IMR-90 (cell line): Measurements from ENCODE around the gene HPSE2. TPM values are rescaled to one million over a fixed set of nuclear protein-coding genes. Genes with fewer than 3 reads are reported as not detected.

Experiments used
- ATAC-seq: fragments of 200-7000 bp; cut with Tn5 transposase; 2 replicates; pipeline ENCODE4 v1.9.1; 2020; ENCODE audit warnings: low read depth, mild to moderate bottlenecking, moderate library complexity
- BruUV-seq: library from RNA; stranded (reverse); fragments of 400-500 nt; replicated peaks from 2 replicates; lab custom pipeline; 2021; lab: Mats Ljungman, UMichigan
- CTCF ChIA-PET: fragments of 300-600 bp; formaldehyde crosslinking; extraction: SDS; loops from one replicate; lab custom pipeline; 2021; ENCODE audit warnings: antibody characterized with exemption; lab: Yijun Ruan, JAX
- POLR2A ChIA-PET: fragments of 300-600 bp; sonication (Branson Sonifier 250); formaldehyde crosslinking; loops from one replicate; lab custom pipeline; 2022; ENCODE audit warnings: antibody characterized with exemption; ENCODE audit not compliant: unreplicated experiment; lab: Charles Lee
- DNase-seq: peaks from one replicate; pipeline ENCODE4 v3.0.0; 2013
- H2AFZ ChIP-seq: replicated peaks from 2 replicates; pipeline ENCODE3; 2013; ENCODE audit warnings: low read length, mild to moderate bottlenecking; ENCODE audit not compliant: poor library complexity
- H2AK5ac ChIP-seq: 2 replicates; pipeline ENCODE4 v1.6.1; 2013; ENCODE audit warnings: low read depth, low read length, inconsistent platforms
- H2AK9ac ChIP-seq: replicated peaks from 2 replicates; pipeline ENCODE3; 2013; ENCODE audit warnings: mild to moderate bottlenecking, low read depth, low read length, moderate library complexity; ENCODE audit not compliant: poor library complexity
- H2BK120ac ChIP-seq: 2 replicates; pipeline ENCODE4 v1.6.1; 2013; ENCODE audit warnings: low read depth, low read length, inconsistent platforms
- H2BK15ac ChIP-seq: 3 replicates; pipeline ENCODE4 v1.6.1; 2013; ENCODE audit warnings: low read depth, low read length, inconsistent platforms
- H2BK20ac ChIP-seq: 2 replicates; pipeline ENCODE4 v1.6.1; 2013; ENCODE audit warnings: low read depth, mild to moderate bottlenecking, inconsistent platforms, low read length, moderate library complexity
- H2BK5ac ChIP-seq: 2 replicates; pipeline ENCODE4 v1.6.1; 2013; ENCODE audit warnings: mild to moderate bottlenecking, low read depth, low read length, inconsistent platforms; ENCODE audit not compliant: poor library complexity, severe bottlenecking
- H3K14ac ChIP-seq: replicated peaks from 2 replicates; pipeline ENCODE4 v1.6.1; 2013; ENCODE audit warnings: low read depth, low read length, inconsistent platforms
- H3K18ac ChIP-seq: 2 replicates; pipeline ENCODE4 v1.6.1; 2013; ENCODE audit warnings: low read depth, low read length, control low read depth
- H3K23ac ChIP-seq: 2 replicates; pipeline ENCODE4 v1.6.1; 2013; ENCODE audit warnings: low read depth, low read length, inconsistent platforms
- H3K27ac ChIP-seq: 2 replicates; pipeline ENCODE4 v1.5.1; 2013; ENCODE audit warnings: mild to moderate bottlenecking, control low read depth, low read length; ENCODE audit not compliant: insufficient read depth
- H3K27me3 ChIP-seq: 2 replicates; pipeline ENCODE4 v1.6.1; 2013; ENCODE audit warnings: low read length; ENCODE audit not compliant: control insufficient read depth, insufficient read depth
- H3K36me3 ChIP-seq: 2 replicates; pipeline ENCODE4 v1.6.1; 2013; ENCODE audit warnings: low read length, mixed read lengths; ENCODE audit not compliant: control insufficient read depth, insufficient read depth
- H3K4ac ChIP-seq: 2 replicates; pipeline ENCODE4 v1.6.1; 2013; ENCODE audit warnings: low read depth, low read length, inconsistent platforms
- H3K4me1 ChIP-seq: 2 replicates; pipeline ENCODE4 v1.6.1; 2013; ENCODE audit warnings: low read length, mixed read lengths; ENCODE audit not compliant: control insufficient read depth, insufficient read depth
- H3K4me2 ChIP-seq: 2 replicates; pipeline ENCODE4 v1.6.1; 2013; ENCODE audit warnings: low read depth, mild to moderate bottlenecking, control low read depth, low read length, moderate library complexity
- H3K4me3 ChIP-seq: 2 replicates; pipeline ENCODE4 v1.5.1; 2013; ENCODE audit warnings: low read depth, mild to moderate bottlenecking, control low read depth, low read length, moderate library complexity; ENCODE audit not compliant: insufficient read depth
- H3K56ac ChIP-seq: 2 replicates; pipeline ENCODE4 v1.6.1; 2013; ENCODE audit warnings: low read length, inconsistent platforms; ENCODE audit not compliant: insufficient read depth; ENCODE audit errors: extremely low read depth
- H3K79me1 ChIP-seq, 2 experiments: 2 replicates each; pipeline ENCODE4 v1.6.1; 2013; ENCODE audit warnings: low read length in 2 of 2, inconsistent platforms in 1 of 2, low read depth in 1 of 2
- H3K9ac ChIP-seq: 2 replicates; pipeline ENCODE4 v1.6.1; 2013; ENCODE audit warnings: low read depth, low read length, control low read depth
- H3K9me1 ChIP-seq: 2 replicates; pipeline ENCODE4 v1.6.1; 2013; ENCODE audit warnings: low read length, inconsistent platforms; ENCODE audit not compliant: insufficient read depth
- H3K9me3 ChIP-seq: 2 replicates; pipeline ENCODE4 v1.6.1; 2013; ENCODE audit warnings: low read length; ENCODE audit not compliant: control insufficient read depth, insufficient read depth
- H4K20me1 ChIP-seq: 2 replicates; pipeline ENCODE4 v1.6.1; 2013; ENCODE audit warnings: low read length, inconsistent platforms; ENCODE audit not compliant: insufficient read depth
- H4K5ac ChIP-seq: 2 replicates; pipeline ENCODE4 v1.6.1; 2013; ENCODE audit warnings: mild to moderate bottlenecking, low read depth, low read length, control low read depth
- H4K8ac ChIP-seq, 2 experiments: 2 replicates each; pipeline ENCODE4 v1.6.1; 2013; ENCODE audit warnings: low read depth in 2 of 2, low read length in 2 of 2, control low read depth in 1 of 2, inconsistent platforms in 1 of 2
- H4K91ac ChIP-seq: 2 replicates; pipeline ENCODE4 v1.6.1; 2013; ENCODE audit warnings: low read depth, low read length, inconsistent platforms; ENCODE audit not compliant: insufficient read depth
- MXI1 ChIP-seq: IDR thresholded peaks from 2 replicates; pipeline ENCODE4 v1.6.1; 2012; ENCODE audit warnings: low read depth, mild to moderate bottlenecking, low read length, moderate library complexity, borderline replicate concordance
- WGBS, 2 experiments: methylation state at CpG; one replicate each; pipeline versions ENCODE4 v1.1.5 to v1.1.7; 2013; ENCODE audit warnings: missing lambda C conversion rate in 2 of 2; ENCODE audit not compliant: insufficient read length in 1 of 2; ENCODE audit errors: extremely low coverage in 2 of 2; 5-methylcytosine and 5-hydroxymethylcytosine counted together
- dilution Hi-C: fragments of 300-500 bp; cut with HindIII; formaldehyde crosslinking; loops from one replicate; pipeline ENCODE4 v1.14.3; 2018; ENCODE audit warnings: low sequenced_read_pairs; ENCODE audit not compliant: unreplicated experiment
- in situ Hi-C: fragments of 300-500 bp; cut with MboI; formaldehyde crosslinking; loops from 3 replicates; pipeline ENCODE4 v1.14.3; 2019; ENCODE audit warnings: low sequenced_read_pairs, inconsistent platforms, mixed read lengths
- intact Hi-C: fragments of 100-400 bp; cut with micrococcal nuclease; formaldehyde crosslinking; loops from 2 replicates; pipeline ENCODE4 v1.10.0; 2022
- polyA plus RNA-seq, 3 experiments: library from polyadenylated mRNA; depleted of rRNA; stranded (reverse); fragments of >200 nt; gene quantifications; 2 replicates each; pipeline ENCODE4 v1.2.3, GENCODE V29; 2012; ENCODE audit warnings: low replicate concordance in 1 of 3
- total RNA-seq: library from RNA; depleted of rRNA; stranded (reverse); fragments of >200 nt; gene quantifications from 2 replicates; pipeline ENCODE4 v1.2.3, GENCODE V29; 2012

Gene HPSE2
- total and polyA plus RNA-seq, 2 of the 4 experiments (the other 2 are of a cell fraction): not detected

DNA sequence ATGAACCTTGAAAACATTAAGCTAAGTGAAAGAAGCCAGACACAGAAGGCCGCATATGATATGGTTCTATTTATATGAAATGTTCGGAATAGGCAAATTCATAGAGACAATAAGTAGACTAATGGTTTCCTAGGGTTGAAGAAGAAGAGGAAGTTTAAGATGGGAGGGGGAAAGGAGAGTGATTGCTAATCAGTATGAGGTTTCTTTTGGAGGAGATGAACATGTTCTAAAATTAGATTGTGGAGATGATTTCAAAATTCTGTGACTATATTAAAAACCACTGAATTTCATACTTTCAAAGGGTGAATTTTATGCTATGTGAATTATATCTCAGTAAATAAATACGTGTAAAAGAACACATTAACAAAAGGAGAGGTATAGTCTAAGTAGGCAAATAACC lies 612.5 kb downstream of the HPSE2 start:
- no peak for ATAC-seq
- H4K91ac ChIP-seq: no peak overlapping the region
- H3K18ac ChIP-seq: no peak overlapping the region
- ChIA-PET POLR2A (no interaction called here), CTCF (no interaction called here)
- in situ Hi-C loops (no loop called here), dilution Hi-C loops (no loop called here), intact Hi-C loops (no loop called here)
- H4K20me1 ChIP-seq: no peaks in the 10 kb centered on the region
- no peak overlapping the region for H4K8ac ChIP-seq
- H3K4me3 ChIP-seq: no peak overlapping the region
- no peaks in the 10 kb centered on the region for H3K9me3 ChIP-seq
- H2BK15ac ChIP-seq: no peak overlapping the region
- H2AK5ac ChIP-seq: no peak overlapping the region
- no peak overlapping the region for H2BK20ac ChIP-seq
- H3K4ac ChIP-seq: no peak overlapping the region
- H3K36me3 ChIP-seq: no peaks in the 10 kb centered on the region
- H3K79me1 ChIP-seq: no peaks in the 10 kb centered on the region
- no peaks in the 10 kb centered on the region for H3K4me1 ChIP-seq
- H3K4me2 ChIP-seq: no peak overlapping the region
- no TSS peak for BruUV-seq
- H3K9ac ChIP-seq: no peak overlapping the region
- no peak for DNase-seq
- H2AK9ac ChIP-seq: no peak overlapping the region
- H3K9me1 ChIP-seq: no peaks in the 10 kb centered on the region
- H4K5ac ChIP-seq: no peak overlapping the region
- H3K56ac ChIP-seq: no peak overlapping the region
- no peak overlapping the region for H2BK5ac ChIP-seq
- WGBS, 2 experiments: 83% methylated on average over 1 of the region's 3 CpGs; no CpG with 5 or more reads in 1 of the 2 experiments
- no peak overlapping the region for H2AFZ ChIP-seq
- H3K14ac ChIP-seq: no peak overlapping the region
- H3K23ac ChIP-seq: no peak overlapping the region
- no peak overlapping the region for H3K27ac ChIP-seq
- H3K27me3 ChIP-seq: no peaks in the 10 kb centered on the region
- TF ChIP-seq MXI1: no peak
- no peak overlapping the region for H2BK120ac ChIP-seq
